RWPE1 (cell line): ENCODE measurements around the gene TCP11L2.

ENCODE experiments used
- CTCF ChIA-PET: fragments of 350-600 bp; sonication (Branson Sonifier 250); formaldehyde crosslinking; extraction: SDS; loops from one replicate; lab custom pipeline; 2021; lab: Yijun Ruan, JAX
- POLR2A ChIA-PET: fragments of 400-600 bp; formaldehyde crosslinking; extraction: SDS; loops from one replicate; lab custom pipeline; 2020; ENCODE audit warnings: antibody characterized with exemption; ENCODE audit not compliant: low non-redundant PET; lab: Yijun Ruan, JAX
- DNase-seq: peaks from one replicate; pipeline ENCODE4 v3.0.0; 2012; ENCODE audit warnings: low spot score
- H3K27ac ChIP-seq: fragments of 450-650 bp; 2 replicates; pipeline ENCODE4 v1.5.1; 2017
- TF ChIP-seq, protein P1 (sequence below): fragments of 450-650 bp; conservative IDR thresholded peaks from 2 replicates; pipeline ENCODE4 v1.5.1; 2017; ENCODE audit warnings: low read depth, mild to moderate bottlenecking

The TCP11L2 gene

DNA sequence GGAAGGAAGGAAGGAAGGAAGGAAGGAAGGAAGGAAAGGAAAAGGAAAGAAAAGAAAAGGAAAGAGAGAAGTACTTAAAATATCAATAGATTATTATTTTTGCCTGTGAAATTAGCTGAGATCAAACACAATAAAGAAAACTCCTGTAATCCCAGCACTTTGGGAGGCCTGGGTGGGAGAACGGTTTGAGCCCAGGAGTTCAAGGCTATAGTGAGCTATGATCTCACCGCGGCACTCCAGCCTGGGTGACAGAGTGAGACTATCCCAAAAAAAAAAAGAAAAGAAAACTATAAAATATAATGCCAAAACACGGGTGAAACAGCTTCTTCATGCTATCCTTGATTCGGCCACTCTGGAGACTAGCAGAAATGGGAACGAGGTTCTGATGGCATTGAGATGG is 28.5 kb upstream of the TCP11L2 start:
- DNase-seq, result no peak
- H3K27ac ChIP-seq, result no peak overlapping the region
- TF ChIP-seq, protein P1, sequence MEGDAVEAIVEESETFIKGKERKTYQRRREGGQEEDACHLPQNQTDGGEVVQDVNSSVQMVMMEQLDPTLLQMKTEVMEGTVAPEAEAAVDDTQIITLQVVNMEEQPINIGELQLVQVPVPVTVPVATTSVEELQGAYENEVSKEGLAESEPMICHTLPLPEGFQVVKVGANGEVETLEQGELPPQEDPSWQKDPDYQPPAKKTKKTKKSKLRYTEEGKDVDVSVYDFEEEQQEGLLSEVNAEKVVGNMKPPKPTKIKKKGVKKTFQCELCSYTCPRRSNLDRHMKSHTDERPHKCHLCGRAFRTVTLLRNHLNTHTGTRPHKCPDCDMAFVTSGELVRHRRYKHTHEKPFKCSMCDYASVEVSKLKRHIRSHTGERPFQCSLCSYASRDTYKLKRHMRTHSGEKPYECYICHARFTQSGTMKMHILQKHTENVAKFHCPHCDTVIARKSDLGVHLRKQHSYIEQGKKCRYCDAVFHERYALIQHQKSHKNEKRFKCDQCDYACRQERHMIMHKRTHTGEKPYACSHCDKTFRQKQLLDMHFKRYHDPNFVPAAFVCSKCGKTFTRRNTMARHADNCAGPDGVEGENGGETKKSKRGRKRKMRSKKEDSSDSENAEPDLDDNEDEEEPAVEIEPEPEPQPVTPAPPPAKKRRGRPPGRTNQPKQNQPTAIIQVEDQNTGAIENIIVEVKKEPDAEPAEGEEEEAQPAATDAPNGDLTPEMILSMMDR, result no peak
- POLR2A ChIA-PET, result no interaction called here
- CTCF ChIA-PET, result no interaction called here

DNA sequence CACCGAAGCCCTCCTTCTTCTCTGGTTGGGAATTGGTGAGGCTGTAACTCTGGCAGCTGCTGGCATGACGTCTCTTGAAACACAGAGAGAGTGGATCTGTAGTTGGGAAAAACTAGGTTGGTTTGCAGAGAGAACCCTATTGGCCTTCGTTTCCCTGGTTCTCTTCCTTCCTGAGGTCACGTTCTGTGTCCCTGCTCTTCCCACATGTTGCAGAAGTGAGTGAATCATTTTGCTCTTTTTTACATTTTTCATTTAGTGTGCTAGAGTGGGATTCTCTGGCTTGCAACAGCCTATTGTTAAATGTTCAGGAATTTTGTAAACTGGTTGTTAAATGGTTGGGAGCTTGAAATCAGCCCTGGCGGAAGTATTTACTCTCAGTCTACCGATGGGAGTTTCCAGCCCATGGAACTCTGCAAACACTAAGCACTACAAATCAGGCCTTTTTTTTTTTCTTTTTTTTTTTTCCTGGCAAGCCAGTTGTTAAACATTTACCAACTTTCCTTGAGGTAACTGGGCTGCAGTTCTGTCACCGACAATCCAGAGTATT is 27.9 kb upstream of the TCP11L2 start:
- TF ChIP-seq, protein P1, result no peak
- no peak for DNase-seq
- ChIA-PET CTCF (interaction anchor here (0.7 kb wide), 1 partner anchor 736 kb away, joined by 3 read pairs; no protein-coding TSS in a partner anchor), POLR2A (no interaction called here)
- H3K27ac ChIP-seq, result no peak overlapping the region

DNA sequence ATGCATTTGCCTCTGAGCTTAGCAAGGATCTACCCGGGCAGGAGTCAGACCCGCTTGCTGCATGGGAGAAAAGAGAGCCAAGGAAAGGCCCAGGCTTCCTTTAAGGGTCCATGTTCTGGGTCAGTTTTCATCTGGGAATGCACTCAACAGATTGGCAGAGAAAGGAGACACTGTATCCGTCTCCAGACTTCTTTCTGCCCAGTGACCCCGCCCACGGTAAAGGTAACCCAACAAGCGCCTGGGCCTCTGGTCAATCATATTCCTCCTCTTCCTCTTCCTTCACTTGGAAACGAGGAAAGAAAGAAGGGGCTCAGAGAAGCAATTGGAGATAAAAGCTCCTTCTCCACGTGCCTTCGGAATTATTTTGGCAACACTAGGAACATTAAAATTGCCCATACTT is 27.1 kb upstream of the TCP11L2 start:
- no peak overlapping the region for H3K27ac ChIP-seq
- TF ChIP-seq, protein P1, result no peak
- ChIA-PET CTCF (no interaction called here), POLR2A (no interaction called here)
- DNase-seq, result no peak

DNA sequence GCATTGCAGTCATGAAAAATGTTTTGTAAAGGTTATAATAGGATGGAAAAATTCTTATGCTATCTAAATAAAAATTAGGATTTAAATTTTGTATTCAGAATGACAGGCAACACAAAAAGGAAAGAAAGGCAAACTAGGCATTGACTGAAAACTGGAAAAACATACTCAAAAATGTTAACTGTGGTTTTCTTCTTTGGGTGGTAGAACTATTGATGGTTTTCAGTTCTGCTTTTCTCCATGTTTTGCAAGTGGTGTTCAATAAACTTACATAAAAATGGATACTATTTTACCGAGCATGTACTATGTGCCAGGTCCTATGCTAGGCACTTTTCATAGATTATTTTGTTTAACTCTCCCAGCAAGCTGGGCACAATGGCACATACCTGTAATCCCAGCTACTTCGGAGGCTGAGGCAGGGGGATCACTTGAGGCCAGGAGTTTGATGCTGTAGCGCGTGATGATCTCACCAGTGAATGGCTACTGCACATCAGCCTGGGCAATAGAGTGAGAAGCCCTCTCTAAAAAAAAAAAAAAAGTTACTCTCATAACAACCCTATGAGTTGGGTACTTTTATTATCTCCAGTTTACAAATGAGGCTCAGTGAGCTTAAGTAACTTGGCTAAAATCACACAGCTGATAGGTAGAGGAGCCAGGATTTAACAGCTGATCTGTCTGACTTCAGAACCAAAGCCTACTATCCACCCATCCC is 26.3 kb upstream of the TCP11L2 start:
- no peak overlapping the region for H3K27ac ChIP-seq
- no peak for DNase-seq
- POLR2A ChIA-PET, result no interaction called here
- CTCF ChIA-PET, result interaction anchor here (0.6 kb wide), 2 partner anchors 8 to 49 kb away, joined by 5 to 7 read pairs; no protein-coding TSS in a partner anchor
- TF ChIP-seq, protein P1, result no peak

DNA sequence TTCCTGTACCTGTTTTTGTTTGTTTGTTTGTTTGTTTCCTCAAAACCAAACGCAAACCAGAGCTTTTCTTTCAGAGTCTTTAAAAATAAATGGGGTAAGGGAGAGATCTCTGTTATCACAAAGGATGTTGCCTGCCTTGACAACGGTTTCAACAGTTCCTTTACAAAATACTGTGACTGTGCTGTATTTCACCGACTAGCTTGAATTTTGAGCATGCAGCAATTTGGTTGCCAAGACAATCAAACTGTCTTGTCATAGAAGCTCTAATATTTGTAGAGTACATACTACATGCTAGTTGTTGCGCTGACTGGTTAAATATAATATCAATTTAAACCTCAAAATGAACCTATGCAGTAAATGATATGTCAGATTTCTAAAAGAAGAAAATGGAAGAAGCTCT is 22.4 kb upstream of the TCP11L2 start:
- TF ChIP-seq, protein P1, result no peak
- no peak overlapping the region for H3K27ac ChIP-seq
- CTCF ChIA-PET, result interaction anchor here (1.0 kb wide), 1 partner anchor 9 kb away, joined by 3 read pairs; no protein-coding TSS in a partner anchor
- POLR2A ChIA-PET, result no interaction called here
- DNase-seq, result no peak

DNA sequence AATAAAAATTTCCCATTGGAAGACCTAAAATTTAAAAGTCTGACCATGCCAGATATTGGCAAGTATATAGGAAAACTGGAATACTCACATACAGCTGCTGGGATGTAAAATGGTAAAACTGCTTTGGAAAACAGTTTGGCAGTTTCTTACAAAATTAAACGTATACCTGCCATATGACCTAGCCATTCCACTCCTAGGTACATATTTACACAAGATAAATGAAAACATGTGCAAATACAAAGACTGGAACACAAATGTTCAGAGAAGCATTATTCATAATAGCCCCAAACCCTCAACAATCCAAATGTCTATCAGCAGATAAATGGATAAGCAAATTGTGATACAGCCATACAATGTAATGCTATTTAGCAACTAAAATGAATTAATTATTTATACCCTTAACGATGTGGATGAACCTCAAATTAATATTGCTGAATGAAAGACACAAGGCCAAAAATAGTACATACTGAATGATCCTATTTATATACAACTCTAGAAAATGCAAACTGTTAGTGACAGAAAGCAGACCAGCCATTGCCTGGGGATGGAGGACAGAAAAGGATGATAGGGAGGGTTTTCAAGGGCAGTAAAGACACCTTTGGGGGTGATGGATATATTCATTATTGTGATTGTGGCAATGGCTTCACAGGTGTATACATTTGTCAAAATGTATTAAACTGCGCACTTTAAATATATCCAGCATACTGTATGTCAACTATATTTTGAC is 21.3 kb upstream of the TCP11L2 start:
- ChIA-PET CTCF (interaction anchor here (0.6 to 1.8 kb wide), 3 partner anchors 45 to 1489 kb away, joined by 3 to 9 read pairs (median 3); no protein-coding TSS in a partner anchor), POLR2A (no interaction called here)
- DNase-seq, result no peak
- no peak overlapping the region for H3K27ac ChIP-seq
- TF ChIP-seq, protein P1, result no peak
